HT-29 (cell line): Measurements from ENCODE around the gene AKAP13. TPM values are rescaled to one million over a fixed set of nuclear protein-coding genes. Genes with fewer than 3 reads are reported as not detected.

ENCODE experiments used
- DNase-seq: peaks from one replicate; pipeline ENCODE4 v3.0.0-alpha.2; 2015; ENCODE audit warnings: low spot score
- total RNA-seq: library from RNA; depleted of rRNA; stranded (reverse); fragments of >200 nt; shearing (Covaris generic); gene quantifications from 2 replicates; pipeline ENCODE4 v1.2.3, GENCODE V29; 2014

AKAP13 gene
- total RNA-seq, 1 experiment from 2014 or later = 108 TPM

GRCh38 chr15:85593809-85594445 lies 213.5 kb downstream of the AKAP13 start:
- no peak for DNase-seq

- no peak for DNase-seq
Observed at GRCh38 chr15:85595804-85596536, 215.6 kb downstream of the AKAP13 start.

GRCh38 chr15:85597155-85597815 lies 216.9 kb downstream of the AKAP13 start:
- DNase-seq = no peak

GRCh38 chr15:85598219-85598618 lies 217.8 kb downstream of the AKAP13 start:
- no peak for DNase-seq

GRCh38 chr15:85598718-85599398 lies 218.5 kb downstream of the AKAP13 start:
- no peak for DNase-seq

- no peak for DNase-seq
Observed at GRCh38 chr15:85600001-85600400, 219.6 kb downstream of the AKAP13 start.

- DNase-seq = no peak
Observed at GRCh38 chr15:85603160-85603559, 222.8 kb downstream of the AKAP13 start.

GRCh38 chr15:85603703-85604102 lies 223.3 kb downstream of the AKAP13 start:
- DNase-seq = no peak

GRCh38 chr15:85604194-85604593 lies 223.8 kb downstream of the AKAP13 start:
- no peak for DNase-seq

GRCh38 chr15:85606738-85607137 lies 226.3 kb downstream of the AKAP13 start:
- no peak for DNase-seq

GRCh38 chr15:85607141-85607806 lies 226.9 kb downstream of the AKAP13 start:
- no peak for DNase-seq

GRCh38 chr15:85607842-85608241 lies 227.4 kb downstream of the AKAP13 start:
- DNase-seq = no peak

- DNase-seq = no peak
Observed at GRCh38 chr15:85609492-85609891, 229.1 kb downstream of the AKAP13 start.

GRCh38 chr15:85611361-85611760 lies 231.0 kb downstream of the AKAP13 start:
- DNase-seq = no peak

- no peak for DNase-seq
Observed at GRCh38 chr15:85614059-85614458, 233.7 kb downstream of the AKAP13 start.

GRCh38 chr15:85615930-85616329 lies 235.5 kb downstream of the AKAP13 start:
- DNase-seq = peak; percentile 41

- no peak for DNase-seq
Observed at GRCh38 chr15:85616549-85617110, 236.2 kb downstream of the AKAP13 start.

- no peak for DNase-seq
Observed at GRCh38 chr15:85618228-85618505, 237.8 kb downstream of the AKAP13 start.

- no peak for DNase-seq
Observed at GRCh38 chr15:85618956-85619491, 238.6 kb downstream of the AKAP13 start.

GRCh38 chr15:85619992-85620689 lies 239.7 kb downstream of the AKAP13 start:
- no peak for DNase-seq

- DNase-seq = no peak
Observed at GRCh38 chr15:85620690-85621049, 240.3 kb downstream of the AKAP13 start.
